Measurements from ENCODE around the gene LEMD1.

Gene LEMD1

GRCh38 chr1:205332015-205332791, 89.7 kb downstream of the LEMD1 start:
- TF ChIP-seq CSRNP3 (CRISPR knock-in tag; IDR thresholded peaks at IDR 0.05) (no peak), OSR1 (CRISPR knock-in tag; IDR thresholded peaks at IDR 0.05) (no peak), PPARA (CRISPR knock-in tag; IDR thresholded peaks at IDR 0.05; ENCODE audit: borderline replicate concordance) (no peak)
- ATAC-seq = no peak

All from SK-N-SH treated with all-trans-retinoic acid at 6 μM for 48 hours (cell line).